Prostate gland (tissue), 2 donors: Measurements from ENCODE around the gene NPB. TPM values are rescaled to one million over a fixed set of nuclear protein-coding genes. Genes with fewer than 3 reads are reported as not detected.

Experiments used
- DNase-seq: peaks from one replicate; pipeline ENCODE4 v3.0.0-alpha.2; 2019; ENCODE audit warnings: low spot score
- H3K27ac ChIP-seq, 2 donors: fragments of 200-600 bp; sonication (generic); 2 replicates each; pipeline ENCODE4 v1.5.1; 2017 to 2019
- H3K27me3 ChIP-seq: fragments of 200-600 bp; sonication (generic); replicated peaks from 2 replicates; pipeline ENCODE4 v1.5.1; 2019; ENCODE audit not compliant: insufficient read depth
- H3K36me3 ChIP-seq, 2 donors: fragments of 200-600 bp; sonication (generic); 1 replicate in 1 of 2; 2 replicates in 1 of 2; pipeline versions ENCODE4 v1.5.1 to v1.8.1; 2017 to 2019
- H3K4me1 ChIP-seq: fragments of 200-600 bp; sonication (generic); replicated peaks from 2 replicates; pipeline ENCODE4 v1.5.1; 2019
- H3K4me3 ChIP-seq, 2 donors: fragments of 200-600 bp; sonication (generic); 2 replicates each; pipeline ENCODE4 v1.5.1; 2017 to 2019
- H3K9me3 ChIP-seq: fragments of 200-600 bp; sonication (generic); 2 replicates; pipeline ENCODE4 v1.5.1; 2017
- POLR2A ChIP-seq: fragments of 450-650 bp; IDR thresholded peaks from one replicate; pipeline ENCODE4 v1.6.1; 2016; ENCODE audit warnings: antibody characterized with exemption, mild to moderate bottlenecking
- POLR2AphosphoS5 ChIP-seq: sonication (generic); formaldehyde crosslinking; IDR thresholded peaks from one replicate; pipeline ENCODE4 v1.6.1; 2017; ENCODE audit warnings: antibody characterized with exemption
- WGBS: methylation state at CpG from one replicate; pipeline ENCODE4 v1.1.5; 2018; 5-methylcytosine and 5-hydroxymethylcytosine counted together
- intact Hi-C: fragments of 100-400 bp; cut with DNase I; formaldehyde crosslinking; loops from one replicate; pipeline ENCODE4 v1.14.2; 2022
- total RNA-seq, 2 donors: library from RNA; depleted of rRNA; stranded (reverse); fragments of >200 nt; gene quantifications; one replicate each; pipeline ENCODE4 v1.1.0, GENCODE V29; 2016
- TF ChIP-seq, protein P1 (sequence below), 4 experiments: fragments of 200-600 bp in 2 of 4; fragments of 450-650 bp in 2 of 4; sonication (generic) in 2 of 4; IDR thresholded peaks; 1 replicate in 3 of 4; 2 replicates in 1 of 4; pipeline ENCODE4 v1.5.1; 2016 to 2019; ENCODE audit warnings: antibody characterized with exemption in 4 of 4, mild to moderate bottlenecking in 2 of 4, moderate library complexity in 2 of 4

NPB gene
- total RNA-seq, 2 donors from 2014 or later: 9.8 to 10.9 TPM

DNA sequence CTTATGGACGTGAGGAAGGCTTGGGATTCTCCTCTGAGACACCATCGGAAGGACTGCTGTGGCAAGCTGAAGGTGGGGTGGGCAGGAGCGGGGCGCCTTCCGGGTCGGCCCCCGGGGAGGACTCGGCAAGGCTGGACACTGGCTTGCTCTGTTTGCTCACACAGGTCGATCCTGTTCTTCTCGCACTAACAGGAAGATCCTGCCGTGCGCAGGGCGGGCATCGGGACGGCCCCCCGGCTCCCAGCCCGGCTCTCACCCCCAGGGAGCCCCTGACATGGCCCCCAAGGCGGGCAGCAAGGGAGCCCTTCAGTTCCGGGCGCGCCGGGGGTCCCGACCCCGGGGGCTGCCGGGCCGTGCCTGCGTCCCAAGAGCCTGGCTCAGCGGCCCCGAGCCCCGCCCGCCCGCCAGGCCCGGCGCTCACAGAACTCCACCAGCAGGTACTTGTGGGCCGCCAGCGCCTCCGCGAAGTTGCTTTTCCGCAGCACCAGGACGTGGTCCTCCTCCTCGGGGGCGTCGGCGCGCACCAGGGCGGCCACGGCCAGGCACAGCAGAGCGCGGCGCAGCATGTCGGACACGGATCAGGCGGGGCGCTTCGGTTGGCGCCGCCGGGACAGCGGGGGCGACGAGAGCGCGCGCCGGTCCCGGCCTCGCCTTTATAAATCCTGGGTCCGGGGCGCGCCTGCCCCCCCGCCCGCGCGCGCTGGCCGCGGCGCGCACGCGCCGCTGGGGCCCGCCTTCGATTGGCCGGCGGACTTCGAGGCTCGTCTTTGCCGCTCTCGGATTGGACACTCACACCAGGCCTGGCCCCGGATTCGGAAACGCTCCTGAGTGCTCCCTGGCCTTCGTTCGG, 41.9 kb upstream of the NPB start, which contains the start of gene P4HB:
Gene P4HB (minus strand): TSS at position 630 of the 850 bp plus-strand sequence. CDS start 64 bp downstream, at position 566.
- under 1% methylated on average over 66 of the region's 95 CpGs for WGBS
- H3K4me1 ChIP-seq: peaks cover 16% of the 10 kb centered on the region
- intact Hi-C loops: no loop called here

GRCh38 chr17:81860756-81861568, 41.1 kb upstream of the NPB start:
- TF ChIP-seq POLR2AphosphoS5 (peak; percentile 99), POLR2A (peak; percentile 96)
- TF ChIP-seq, protein P1, sequence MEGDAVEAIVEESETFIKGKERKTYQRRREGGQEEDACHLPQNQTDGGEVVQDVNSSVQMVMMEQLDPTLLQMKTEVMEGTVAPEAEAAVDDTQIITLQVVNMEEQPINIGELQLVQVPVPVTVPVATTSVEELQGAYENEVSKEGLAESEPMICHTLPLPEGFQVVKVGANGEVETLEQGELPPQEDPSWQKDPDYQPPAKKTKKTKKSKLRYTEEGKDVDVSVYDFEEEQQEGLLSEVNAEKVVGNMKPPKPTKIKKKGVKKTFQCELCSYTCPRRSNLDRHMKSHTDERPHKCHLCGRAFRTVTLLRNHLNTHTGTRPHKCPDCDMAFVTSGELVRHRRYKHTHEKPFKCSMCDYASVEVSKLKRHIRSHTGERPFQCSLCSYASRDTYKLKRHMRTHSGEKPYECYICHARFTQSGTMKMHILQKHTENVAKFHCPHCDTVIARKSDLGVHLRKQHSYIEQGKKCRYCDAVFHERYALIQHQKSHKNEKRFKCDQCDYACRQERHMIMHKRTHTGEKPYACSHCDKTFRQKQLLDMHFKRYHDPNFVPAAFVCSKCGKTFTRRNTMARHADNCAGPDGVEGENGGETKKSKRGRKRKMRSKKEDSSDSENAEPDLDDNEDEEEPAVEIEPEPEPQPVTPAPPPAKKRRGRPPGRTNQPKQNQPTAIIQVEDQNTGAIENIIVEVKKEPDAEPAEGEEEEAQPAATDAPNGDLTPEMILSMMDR (IDR thresholded peaks at IDR 0.05): peak in 2 of 4 experiments; percentile 22 to 54
- Histone ChIP-seq H3K27ac (peak overlapping the region; percentile 91), H3K27me3 (no peaks in the 10 kb centered on the region), H3K4me3 (peak overlapping the region; percentile 62 to 76), H3K9me3 (no peaks in the 10 kb centered on the region), H3K36me3 (no peaks in the 10 kb centered on the region), H3K4me1 (peaks cover 16% of the 10 kb centered on the region)
- intact Hi-C loops: loop anchor here (1.0 kb wide), 1 partner anchor 10 kb away; the partner anchor contains the start of gene ARHGDIA
- DNase-seq: peak; percentile 100
- under 1% methylated on average over 74 of the region's 74 CpGs for WGBS

More for the DNA sequence above, 41.9 kb upstream of the NPB start, which contains the start of gene P4HB:
- no peak for DNase-seq
- Histone ChIP-seq H3K4me3 (peak within 1 kb of the TSS; percentile 99), H3K27me3 (no peaks in the 10 kb centered on the region), H3K9me3 (no peaks in the 10 kb centered on the region), H3K27ac (peak within 1 kb of the TSS; percentile 92), H3K36me3 (no peaks in the 10 kb centered on the region)
- TF ChIP-seq POLR2A: peak; percentile 60
- TF ChIP-seq POLR2AphosphoS5: no peak
- TF ChIP-seq, protein P1 (IDR thresholded peaks at IDR 0.05): no peak

- 78% methylated on average over 6 of the region's 6 CpGs for WGBS
- Histone ChIP-seq H3K4me3 (no peak overlapping the region), H3K27ac (no peak overlapping the region), H3K36me3 (no peaks in the 10 kb centered on the region), H3K9me3 (no peaks in the 10 kb centered on the region), H3K27me3 (no peaks in the 10 kb centered on the region), H3K4me1 (peaks cover 16% of the 10 kb centered on the region)
- TF ChIP-seq POLR2A (no peak), POLR2AphosphoS5 (no peak)
- TF ChIP-seq, protein P1 (IDR thresholded peaks at IDR 0.05): no peak
- intact Hi-C loops: no loop called here
- DNase-seq: no peak
Measured at GRCh38 chr17:81863123-81863675, 38.8 kb upstream of the NPB start.

DNA sequence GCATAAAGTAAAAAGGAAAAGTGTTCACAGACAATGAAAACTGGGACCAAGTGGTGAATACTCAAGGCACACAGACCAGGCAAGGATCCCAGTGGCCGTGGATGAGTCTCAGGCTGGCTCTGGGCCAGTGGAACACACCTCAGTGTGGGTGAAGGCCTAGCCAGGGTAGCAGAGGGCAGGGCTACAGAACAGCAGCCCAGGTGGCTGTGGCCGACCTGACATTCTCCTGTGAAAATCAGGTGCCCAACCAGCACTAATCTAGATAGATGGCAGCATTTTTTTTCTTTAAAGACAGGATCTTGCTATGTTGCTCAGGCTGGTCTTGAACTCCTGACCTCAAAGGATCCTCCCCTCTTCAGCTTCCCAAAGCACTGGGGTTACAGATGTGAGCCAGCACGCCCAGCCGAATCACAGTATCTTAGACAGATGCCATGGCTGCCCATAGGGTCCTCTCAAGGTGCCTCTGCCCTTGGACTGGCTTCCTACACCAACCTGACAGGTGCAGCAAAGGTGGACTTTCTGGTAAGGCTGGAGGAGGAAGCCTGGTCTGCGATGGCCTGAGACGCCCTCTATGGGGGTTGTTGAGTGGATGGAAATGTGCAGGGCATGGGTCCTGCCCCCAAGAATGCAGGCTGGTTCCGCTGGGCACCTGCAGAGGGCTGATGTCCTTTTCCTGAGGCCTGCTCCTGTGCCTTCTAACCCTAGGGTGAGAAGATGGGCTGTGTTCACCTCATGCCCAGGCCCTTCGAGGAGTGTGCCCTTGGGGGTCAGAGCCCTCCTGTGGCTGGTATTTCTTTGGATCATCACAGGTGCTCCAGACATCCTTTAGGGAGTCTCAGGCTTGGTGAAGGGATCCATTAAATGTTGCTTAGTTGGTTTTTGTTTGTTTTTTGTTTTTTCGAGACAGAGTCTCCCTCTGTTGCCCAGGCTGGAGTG, 37.9 kb upstream of the NPB start:
- H3K9me3 ChIP-seq: no peaks in the 10 kb centered on the region
- intact Hi-C loops: no loop called here
- H3K4me1 ChIP-seq: peaks cover 14% of the 10 kb centered on the region
- no peak overlapping the region for H3K27ac ChIP-seq
- peaks cover 0 to 9% of the 10 kb centered on the region in 2 donors for H3K36me3 ChIP-seq
- TF ChIP-seq POLR2A (no peak), POLR2AphosphoS5 (no peak)
- TF ChIP-seq, protein P1 (IDR thresholded peaks at IDR 0.05): no peak
- no peaks in the 10 kb centered on the region for H3K27me3 ChIP-seq
- 74% methylated on average over 9 of the region's 9 CpGs for WGBS
- DNase-seq: no peak
- H3K4me3 ChIP-seq: no peak overlapping the region
